ENCODE measurements around the gene SLC30A4. TPM values are rescaled to one million over a fixed set of nuclear protein-coding genes. Genes with fewer than 3 reads are reported as not detected.
A peak's percentile ranks its signal among the peaks of the same experiment; 100 is the strongest.

SLC30A4 gene
- total RNA-seq, 4 donors from 2014 or later = 5.4 to 8.1 (median 7.2) TPM

DNA sequence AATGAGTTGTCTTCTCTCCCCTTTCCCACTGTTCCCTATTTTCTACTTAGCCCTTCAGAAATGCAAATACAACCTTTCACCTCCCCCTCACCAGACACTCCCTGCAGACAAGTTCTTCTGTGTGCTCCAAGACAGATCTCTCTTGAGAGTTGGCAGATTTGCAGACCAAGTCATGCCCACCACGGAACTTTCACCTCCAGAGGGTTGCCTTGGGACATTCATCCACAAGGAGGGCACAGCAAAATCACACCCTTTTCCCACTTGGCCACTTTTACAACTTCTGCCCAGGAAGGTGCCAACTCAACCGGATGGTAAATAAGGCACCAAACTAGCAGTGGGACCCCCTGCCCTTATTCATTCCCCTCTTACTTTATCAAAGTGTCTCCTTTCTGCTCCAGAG lies 53.5 kb downstream of the SLC30A4 start:
- no peak for DNase-seq (ENCODE audit: low spot score in 2 of 2)
- intact Hi-C loops (cut with DNase I; ENCODE audit: low total_unique reads) = loop anchor here (5.0 kb wide), 1 partner anchor 38 kb away; no protein-coding TSS in a partner anchor
- H3K4me3 ChIP-seq (ENCODE audit: low read depth, poor library complexity, severe bottlenecking) = no peak overlapping the region
- TF ChIP-seq, protein P1, sequence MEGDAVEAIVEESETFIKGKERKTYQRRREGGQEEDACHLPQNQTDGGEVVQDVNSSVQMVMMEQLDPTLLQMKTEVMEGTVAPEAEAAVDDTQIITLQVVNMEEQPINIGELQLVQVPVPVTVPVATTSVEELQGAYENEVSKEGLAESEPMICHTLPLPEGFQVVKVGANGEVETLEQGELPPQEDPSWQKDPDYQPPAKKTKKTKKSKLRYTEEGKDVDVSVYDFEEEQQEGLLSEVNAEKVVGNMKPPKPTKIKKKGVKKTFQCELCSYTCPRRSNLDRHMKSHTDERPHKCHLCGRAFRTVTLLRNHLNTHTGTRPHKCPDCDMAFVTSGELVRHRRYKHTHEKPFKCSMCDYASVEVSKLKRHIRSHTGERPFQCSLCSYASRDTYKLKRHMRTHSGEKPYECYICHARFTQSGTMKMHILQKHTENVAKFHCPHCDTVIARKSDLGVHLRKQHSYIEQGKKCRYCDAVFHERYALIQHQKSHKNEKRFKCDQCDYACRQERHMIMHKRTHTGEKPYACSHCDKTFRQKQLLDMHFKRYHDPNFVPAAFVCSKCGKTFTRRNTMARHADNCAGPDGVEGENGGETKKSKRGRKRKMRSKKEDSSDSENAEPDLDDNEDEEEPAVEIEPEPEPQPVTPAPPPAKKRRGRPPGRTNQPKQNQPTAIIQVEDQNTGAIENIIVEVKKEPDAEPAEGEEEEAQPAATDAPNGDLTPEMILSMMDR (IDR thresholded peaks at IDR 0.05) = no peak
- TF ChIP-seq POLR2A (IDR thresholded peaks at IDR 0.05) = no peak
- 29 to 34% methylated on average over 2 of the region's 2 CpGs for WGBS, 2 donors

DNA sequence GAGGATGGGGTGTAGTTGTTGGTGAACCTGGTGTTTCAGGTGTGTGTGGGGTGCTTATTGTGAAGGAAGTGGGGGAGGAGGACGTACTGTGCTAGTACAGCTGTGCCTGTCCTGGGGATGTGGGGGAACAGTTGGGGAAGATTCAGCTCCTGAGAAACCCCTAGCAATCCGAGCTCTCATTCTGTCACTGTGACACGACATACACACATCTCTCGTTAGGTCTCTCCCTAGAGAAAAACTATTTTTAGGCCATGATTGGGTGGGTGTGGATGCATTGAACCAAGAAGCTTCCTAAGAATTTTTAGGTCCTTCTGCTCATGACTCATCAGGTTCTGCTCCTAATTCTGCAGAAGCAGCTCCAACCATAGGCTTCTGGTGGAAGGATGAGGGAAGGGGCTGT lies 54.3 kb downstream of the SLC30A4 start:
- intact Hi-C loops (cut with DNase I; ENCODE audit: low total_unique reads) = loop anchor here (5.0 kb wide), 1 partner anchor 39 kb away; no protein-coding TSS in a partner anchor
- 56 to 78% methylated on average over 4 of the region's 4 CpGs for WGBS, 2 donors
- TF ChIP-seq, protein P1 (IDR thresholded peaks at IDR 0.05) = no peak
- no peak for TF ChIP-seq POLR2A (IDR thresholded peaks at IDR 0.05)
- no peak overlapping the region for H3K4me3 ChIP-seq (ENCODE audit: low read depth, poor library complexity, severe bottlenecking)
- DNase-seq (ENCODE audit: low spot score in 2 of 2) = no peak

GRCh38 chr15:45458746-45459403 lies 63.7 kb downstream of the SLC30A4 start:
- TF ChIP-seq, protein P1 (IDR thresholded peaks at IDR 0.05) = peak in 1 of 3 donors; percentile 83
- no peak for TF ChIP-seq POLR2A (IDR thresholded peaks at IDR 0.05)
- intact Hi-C loops (cut with DNase I; ENCODE audit: low total_unique reads) = loop anchor here (5.0 kb wide), 1 partner anchor 153 kb away; no protein-coding TSS in a partner anchor
- H3K4me3 ChIP-seq (ENCODE audit: low read depth, poor library complexity, severe bottlenecking) = no peak overlapping the region
- 5 to 9% methylated on average over 12 of the region's 12 CpGs for WGBS, 2 donors
- DNase-seq (ENCODE audit: low spot score in 2 of 2) = peak; percentile 71 to 94

DNA sequence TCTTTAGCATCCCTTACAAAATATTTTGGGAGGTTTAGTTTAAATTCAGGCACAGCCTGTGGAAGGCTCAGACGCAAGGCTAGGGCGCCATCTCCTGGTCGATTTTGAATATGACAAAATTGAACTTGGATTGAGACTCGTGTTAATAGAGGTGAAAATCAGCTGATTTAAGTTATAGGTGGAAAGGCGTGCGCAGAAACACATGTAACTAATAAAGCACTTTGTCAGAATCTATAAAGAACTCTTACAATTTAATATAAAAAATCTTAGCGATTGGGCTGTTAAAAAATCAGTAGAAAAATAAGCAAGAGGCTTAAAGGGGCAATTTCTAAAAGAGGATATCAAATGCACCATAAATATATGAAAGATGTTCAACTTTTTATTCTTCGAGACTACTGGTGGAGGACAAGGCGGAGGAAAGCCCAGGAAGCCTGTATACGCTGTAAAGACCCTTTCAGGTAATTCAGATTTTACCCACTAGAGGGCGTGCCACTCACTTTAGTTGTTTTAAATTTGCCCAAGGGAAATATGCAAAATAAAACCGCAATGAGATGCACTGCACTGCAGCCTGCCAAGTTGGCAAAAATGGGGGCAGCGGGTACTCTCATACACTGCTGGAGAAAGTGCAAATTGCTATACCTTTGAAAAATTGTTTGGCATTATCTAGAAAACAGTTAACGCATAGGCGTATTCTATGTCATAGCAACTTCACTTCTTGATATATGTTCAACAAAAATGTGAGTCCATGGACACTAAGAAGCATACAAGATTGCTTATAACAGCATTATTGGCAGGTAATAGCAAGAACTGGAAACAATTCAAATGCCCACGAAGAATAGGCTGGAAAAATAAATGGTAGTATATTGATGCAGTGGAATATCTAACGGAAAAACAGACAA lies 64.7 kb downstream of the SLC30A4 start:
- intact Hi-C loops (cut with DNase I; ENCODE audit: low total_unique reads) = loop anchor here (2.0 to 5.0 kb wide), 2 partner anchors 27 to 154 kb away; no protein-coding TSS in a partner anchor
- H3K4me3 ChIP-seq (ENCODE audit: low read depth, poor library complexity, severe bottlenecking) = no peak overlapping the region
- peak; percentile 86 to 90 for DNase-seq (ENCODE audit: low spot score in 2 of 2)
- no peak for TF ChIP-seq POLR2A (IDR thresholded peaks at IDR 0.05)
- TF ChIP-seq, protein P1 (IDR thresholded peaks at IDR 0.05) = peak in 2 of 3 donors; percentile 6 to 87
- 0% methylated on average over 17 of the region's 17 CpGs for WGBS, 2 donors

DNA sequence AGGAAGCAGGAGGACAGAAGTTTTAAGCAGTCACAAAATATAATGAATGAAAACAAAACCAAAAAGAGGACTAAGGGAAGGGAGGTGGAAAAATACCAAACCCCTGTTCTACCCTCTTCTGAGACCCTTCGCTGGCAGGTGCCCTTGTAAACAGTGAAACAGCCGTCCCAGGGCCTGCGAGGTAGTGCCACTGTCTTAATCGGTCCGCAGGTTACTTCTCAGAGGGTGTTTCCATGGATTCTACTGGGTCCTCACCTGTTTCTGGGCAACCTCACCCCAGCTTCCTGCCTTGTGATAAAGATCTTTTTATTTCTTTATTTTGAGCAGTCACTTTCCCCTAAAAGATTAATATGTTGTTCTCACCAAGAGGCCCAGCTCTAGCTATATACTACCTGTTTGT lies 65.3 kb downstream of the SLC30A4 start:
- DNase-seq (ENCODE audit: low spot score in 2 of 2) = peak in 1 of 2 donors; percentile 82
- 31 to 34% methylated on average over 5 of the region's 5 CpGs for WGBS, 2 donors
- intact Hi-C loops (cut with DNase I; ENCODE audit: low total_unique reads) = loop anchor here (2.0 to 5.0 kb wide), 2 partner anchors 26 to 155 kb away; no protein-coding TSS in a partner anchor
- H3K4me3 ChIP-seq (ENCODE audit: low read depth, poor library complexity, severe bottlenecking) = no peak overlapping the region
- TF ChIP-seq, protein P1 (IDR thresholded peaks at IDR 0.05) = no peak
- TF ChIP-seq POLR2A (IDR thresholded peaks at IDR 0.05) = no peak
